Mucosa of rectum (tissue), 2 donors: ENCODE measurements around the gene EDDM3A.
"Not testable (repeated sequence)": the region's sequence is repeated elsewhere in the genome, so short reads cannot be mapped to it uniquely, and the experiment has no call there.

ENCODE experiments used
- H3K27ac ChIP-seq, 2 donors: one replicate each; pipeline ENCODE4 v1.7.0; 2013; ENCODE audit warnings: inconsistent platforms in 2 of 2, low read depth in 2 of 2, low read length in 2 of 2
- H3K27me3 ChIP-seq, 2 donors: one replicate each; pipeline ENCODE4 v1.7.0; 2013; ENCODE audit warnings: low read length in 2 of 2; ENCODE audit not compliant: control insufficient read depth in 2 of 2, insufficient read depth in 2 of 2
- H3K36me3 ChIP-seq, 2 donors: one replicate each; pipeline ENCODE4 v1.7.0; 2013; ENCODE audit warnings: low read length in 2 of 2; ENCODE audit not compliant: control insufficient read depth in 2 of 2, insufficient read depth in 2 of 2
- H3K4me1 ChIP-seq, 2 donors: one replicate each; pipeline ENCODE4 v1.7.0; 2013; ENCODE audit warnings: low read length in 2 of 2, mild to moderate bottlenecking in 1 of 2; ENCODE audit not compliant: control insufficient read depth in 2 of 2, insufficient read depth in 2 of 2
- H3K4me3 ChIP-seq, 2 donors: one replicate each; pipeline ENCODE4 v1.7.0; 2013; ENCODE audit warnings: low read length in 2 of 2
- H3K9ac ChIP-seq, 2 donors: one replicate each; pipeline ENCODE4 v1.7.0; 2013; ENCODE audit warnings: low read length in 2 of 2, low read depth in 1 of 2, mild to moderate bottlenecking in 1 of 2
- H3K9me3 ChIP-seq, 2 donors: one replicate each; pipeline ENCODE4 v1.7.0; 2013; ENCODE audit warnings: low read length in 2 of 2; ENCODE audit not compliant: control insufficient read depth in 2 of 2
- donor health status: healthy.
- donor health status: Normal muscosa, but diverticular disease.

The EDDM3A gene

GRCh38 chr14:20711685-20712084, 34.0 kb upstream of the EDDM3A start:
- Histone ChIP-seq H3K27ac (no peak overlapping the region), H3K9ac (no peak overlapping the region), H3K4me1 (no peaks in the 10 kb centered on the region), H3K4me3 (no peak overlapping the region), H3K27me3 (no peaks in the 10 kb centered on the region), H3K9me3 (peaks cover 0 to under 1% of the 10 kb centered on the region in 2 donors), H3K36me3 (no peaks in the 10 kb centered on the region)

DNA sequence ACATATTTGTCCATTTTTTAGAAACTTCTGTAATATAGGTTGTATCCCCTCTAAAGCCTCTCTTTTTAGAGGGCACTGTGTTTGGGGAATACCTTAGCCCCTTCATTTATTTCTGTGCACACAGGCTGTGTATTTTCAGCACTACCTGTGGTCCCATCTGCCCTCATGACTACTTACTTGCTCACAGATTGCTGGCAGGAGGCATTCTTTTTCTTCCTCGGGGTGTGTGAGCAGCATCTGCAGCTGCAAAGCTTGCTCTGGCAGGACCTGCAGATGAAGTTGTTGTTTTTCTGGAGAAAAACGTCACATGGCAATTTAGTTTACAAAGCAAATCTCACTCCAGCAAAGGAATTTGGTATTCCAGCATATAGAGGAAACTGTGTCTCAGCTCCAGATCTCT, 32.8 kb upstream of the EDDM3A start:
- H3K27ac ChIP-seq: no peak overlapping the region
- H3K4me1 ChIP-seq: no peaks in the 10 kb centered on the region
- no peaks in the 10 kb centered on the region for H3K27me3 ChIP-seq
- H3K36me3 ChIP-seq: no peaks in the 10 kb centered on the region
- no peaks in the 10 kb centered on the region for H3K9me3 ChIP-seq
- no peak overlapping the region for H3K9ac ChIP-seq
- H3K4me3 ChIP-seq: no peak overlapping the region

DNA sequence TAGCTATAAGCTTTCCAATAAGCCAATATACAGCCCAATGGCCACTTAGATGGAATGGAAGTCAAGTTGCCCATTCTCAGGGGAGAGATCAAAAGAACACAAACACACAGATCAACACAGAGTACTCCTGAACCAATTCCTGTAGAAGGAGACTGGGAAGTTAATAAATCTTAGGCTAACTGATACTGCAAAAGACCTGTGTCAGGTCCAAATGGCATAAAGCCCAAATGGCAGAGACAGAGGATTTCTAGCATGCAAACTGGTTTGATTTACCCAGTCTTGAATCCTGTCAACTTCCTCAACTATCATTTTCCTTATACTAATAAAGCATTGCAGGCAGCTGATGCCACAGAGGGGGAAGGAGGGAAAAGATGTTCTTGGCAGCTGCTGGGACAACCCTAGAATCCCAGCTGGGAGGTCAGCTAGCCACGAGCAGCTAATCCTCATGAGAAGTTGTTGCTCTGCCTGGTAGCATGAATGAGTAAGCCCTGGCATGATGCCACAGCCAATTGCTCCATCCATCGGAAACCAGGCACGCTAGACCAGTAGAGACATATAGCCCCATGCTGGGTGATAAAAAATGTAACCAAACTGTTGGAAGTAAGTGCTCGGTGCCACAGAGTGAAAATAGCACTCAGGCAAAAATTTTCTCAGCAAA, 31.0 kb upstream of the EDDM3A start:
- no peak overlapping the region for H3K9ac ChIP-seq
- H3K4me3 ChIP-seq: no peak overlapping the region
- peaks cover 5% of the 10 kb centered on the region in 2 donors for H3K4me1 ChIP-seq
- H3K36me3 ChIP-seq: no peaks in the 10 kb centered on the region
- H3K9me3 ChIP-seq: no peaks in the 10 kb centered on the region
- H3K27ac ChIP-seq: peak overlapping the region; percentile 44 to 50
- H3K27me3 ChIP-seq: no peaks in the 10 kb centered on the region

- H3K27me3 ChIP-seq: no peaks in the 10 kb centered on the region
- no peak overlapping the region for H3K9ac ChIP-seq
- H3K9me3 ChIP-seq: no peaks in the 10 kb centered on the region
- no peak overlapping the region for H3K4me3 ChIP-seq
- peak overlapping the region; percentile 72 to 74 for H3K27ac ChIP-seq
- no peaks in the 10 kb centered on the region for H3K36me3 ChIP-seq
- H3K4me1 ChIP-seq: peaks cover 5 to 11% of the 10 kb centered on the region in 2 donors
Observed at GRCh38 chr14:20719777-20720176, 25.9 kb upstream of the EDDM3A start.

DNA sequence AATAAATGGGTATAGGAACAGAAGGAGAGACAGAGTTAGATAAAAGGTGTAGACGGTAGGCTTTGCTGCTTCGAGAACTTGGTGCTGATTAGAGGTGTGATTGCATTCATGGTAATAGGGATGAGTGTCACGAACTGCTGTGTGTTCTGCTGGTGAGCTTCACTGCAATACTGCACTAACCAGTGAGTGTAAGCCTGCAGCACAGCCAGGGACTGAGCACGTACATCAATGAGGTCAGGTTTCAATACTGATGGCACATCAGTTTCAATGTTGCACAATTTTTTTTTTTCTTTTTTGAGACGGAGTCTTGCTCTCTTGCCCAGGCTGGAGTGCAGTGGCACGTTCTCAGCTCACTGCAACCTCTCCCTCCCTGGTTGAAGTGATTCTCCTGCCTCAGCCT, 24.9 kb upstream of the EDDM3A start:
- Histone ChIP-seq H3K4me1 (peaks cover 5 to 11% of the 10 kb centered on the region in 2 donors), H3K27ac (no peak overlapping the region), H3K36me3 (no peaks in the 10 kb centered on the region), H3K9me3 (no peaks in the 10 kb centered on the region), H3K4me3 (no peak overlapping the region), H3K9ac (no peak overlapping the region), H3K27me3 (no peaks in the 10 kb centered on the region)

GRCh38 chr14:20722016-20722415, 23.7 kb upstream of the EDDM3A start:
- peaks cover 5 to 11% of the 10 kb centered on the region in 2 donors for H3K4me1 ChIP-seq
- H3K27me3 ChIP-seq: no peaks in the 10 kb centered on the region
- no peak overlapping the region for H3K4me3 ChIP-seq
- H3K9me3 ChIP-seq: no peaks in the 10 kb centered on the region
- H3K36me3 ChIP-seq: no peaks in the 10 kb centered on the region
- no peak overlapping the region for H3K9ac ChIP-seq
- no peak overlapping the region for H3K27ac ChIP-seq

- Histone ChIP-seq H3K9ac (no peak overlapping the region), H3K36me3 (no peaks in the 10 kb centered on the region)
Observed at GRCh38 chr14:20723488-20723887, 22.2 kb upstream of the EDDM3A start.

DNA sequence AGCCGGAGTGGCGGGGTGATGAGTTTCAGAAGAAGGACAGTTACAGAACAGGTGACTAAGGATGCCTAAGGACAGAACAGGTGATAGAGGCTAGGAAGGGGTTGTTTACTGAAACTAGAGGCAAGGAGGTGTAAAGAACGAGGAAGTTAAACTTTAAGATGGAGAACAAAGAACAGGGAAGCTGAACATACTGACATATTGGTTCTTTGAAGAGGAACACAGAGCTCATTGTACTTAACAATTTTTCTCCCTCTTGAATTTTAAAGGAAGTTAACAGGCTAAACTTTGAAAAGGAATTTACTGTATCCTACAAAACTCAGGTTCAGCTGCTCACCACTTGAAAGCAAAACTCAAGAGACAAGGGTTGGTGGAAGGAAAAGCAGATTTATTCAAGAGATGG, 19.6 kb upstream of the EDDM3A start:
- not testable (repeated sequence) for H3K9ac ChIP-seq, H3K9me3 ChIP-seq, H3K27me3 ChIP-seq, H3K4me3 ChIP-seq, H3K4me1 ChIP-seq, H3K36me3 ChIP-seq
- H3K27ac ChIP-seq: peak overlapping the region in 1 of 2 donors; percentile 31

More at GRCh38 chr14:20723488-20723887, 22.2 kb upstream of the EDDM3A start:
- Histone ChIP-seq H3K4me1 (peaks cover 5 to 11% of the 10 kb centered on the region in 2 donors), H3K27ac (no peak overlapping the region), H3K27me3 (no peaks in the 10 kb centered on the region), H3K9me3 (no peaks in the 10 kb centered on the region), H3K4me3 (no peak overlapping the region)

GRCh38 chr14:20726531-20726930, 19.2 kb upstream of the EDDM3A start:
- no peak overlapping the region for H3K9ac ChIP-seq
- no peaks in the 10 kb centered on the region for H3K36me3 ChIP-seq
- peak overlapping the region in 1 of 2 donors; percentile 31 for H3K27ac ChIP-seq
- no peaks in the 10 kb centered on the region for H3K4me1 ChIP-seq
- no peaks in the 10 kb centered on the region for H3K27me3 ChIP-seq
- H3K4me3 ChIP-seq: no peak overlapping the region
- no peaks in the 10 kb centered on the region for H3K9me3 ChIP-seq

GRCh38 chr14:20730891-20731290, 14.8 kb upstream of the EDDM3A start:
- H3K4me3 ChIP-seq: no peak overlapping the region
- H3K4me1 ChIP-seq: peaks cover 0 to 2% of the 10 kb centered on the region in 2 donors
- no peaks in the 10 kb centered on the region for H3K27me3 ChIP-seq
- H3K9me3 ChIP-seq: no peaks in the 10 kb centered on the region
- H3K36me3 ChIP-seq: no peaks in the 10 kb centered on the region
- no peak overlapping the region for H3K27ac ChIP-seq
- H3K9ac ChIP-seq: no peak overlapping the region
